NCI-H2081 (cell line): Measurements from ENCODE around the gene ANO10.
"Not testable (repeated sequence)": the region's sequence is repeated elsewhere in the genome, so short reads cannot be mapped to it uniquely, and the experiment has no call there.

ENCODE experiments used
- DNase-seq, 2 experiments: peaks; one replicate each; lab custom pipeline; 2025; lab: John Stamatoyannopoulos, UW

ANO10 gene

GRCh38 chr3:43581343-43581742 lies 40.5 kb downstream of the ANO10 start:
- no peak for DNase-seq

- no peak for DNase-seq
Observed at GRCh38 chr3:43580181-43580580, 41.6 kb downstream of the ANO10 start.

- no peak for DNase-seq
Observed at GRCh38 chr3:43573576-43573975, 48.2 kb downstream of the ANO10 start.

DNA sequence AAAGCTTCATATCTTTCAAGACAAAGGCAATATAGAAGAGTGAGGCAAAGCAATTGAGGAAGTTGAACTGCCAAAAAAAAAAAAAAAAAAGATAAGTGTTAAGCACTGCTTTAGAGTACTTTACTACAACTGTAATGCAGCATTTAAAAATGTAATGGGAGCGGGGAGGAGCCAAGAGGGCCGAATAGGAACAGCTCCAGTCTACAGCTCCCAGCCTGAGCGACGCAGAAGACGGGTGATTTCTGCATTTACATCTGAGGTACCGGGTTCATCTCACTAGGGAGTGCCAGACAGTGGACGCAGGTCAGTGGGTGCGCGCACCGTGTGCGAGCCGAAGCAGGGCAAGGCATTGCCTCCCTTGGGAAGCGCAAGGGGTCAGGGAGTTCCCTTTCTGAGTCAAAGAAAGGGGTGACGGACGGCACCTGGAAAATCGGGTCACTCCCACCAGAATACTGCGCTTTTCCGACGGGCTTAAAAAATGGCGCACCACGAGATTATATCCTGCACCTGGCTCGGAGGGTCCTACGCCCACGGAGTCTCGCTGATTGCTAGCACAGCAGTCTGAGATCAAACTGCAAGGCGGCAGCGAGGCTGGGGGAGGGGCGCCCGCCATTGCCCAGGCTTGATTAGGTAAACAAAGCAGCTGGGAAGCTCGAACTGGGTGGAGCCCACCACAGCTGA lies 56.0 kb downstream of the ANO10 start:
- DNase-seq = not testable (repeated sequence)

DNA sequence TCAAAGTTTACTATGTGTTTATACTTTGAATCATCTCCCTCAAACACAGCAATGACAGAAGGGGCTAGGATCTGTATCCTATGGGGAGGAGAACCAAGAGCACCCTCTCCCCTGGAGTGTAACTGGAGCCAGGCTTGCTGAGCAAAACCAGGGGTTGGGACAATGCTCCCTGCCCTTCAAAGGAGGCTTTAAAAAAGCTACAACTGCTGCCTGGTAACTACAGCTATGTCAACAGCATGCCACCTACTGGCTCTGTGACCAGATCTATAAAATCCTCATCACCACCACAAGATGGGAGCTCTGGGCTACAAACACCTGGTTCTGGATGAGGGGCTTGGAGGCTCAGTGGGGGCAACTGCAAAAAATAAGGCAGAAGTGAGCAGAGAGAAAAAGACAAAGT lies 61.9 kb downstream of the ANO10 start:
- no peak for DNase-seq

GRCh38 chr3:43558171-43558570 lies 63.6 kb downstream of the ANO10 start:
- no peak for DNase-seq

- no peak for DNase-seq
Observed at GRCh38 chr3:43549626-43550290, 72.1 kb downstream of the ANO10 start.

DNA sequence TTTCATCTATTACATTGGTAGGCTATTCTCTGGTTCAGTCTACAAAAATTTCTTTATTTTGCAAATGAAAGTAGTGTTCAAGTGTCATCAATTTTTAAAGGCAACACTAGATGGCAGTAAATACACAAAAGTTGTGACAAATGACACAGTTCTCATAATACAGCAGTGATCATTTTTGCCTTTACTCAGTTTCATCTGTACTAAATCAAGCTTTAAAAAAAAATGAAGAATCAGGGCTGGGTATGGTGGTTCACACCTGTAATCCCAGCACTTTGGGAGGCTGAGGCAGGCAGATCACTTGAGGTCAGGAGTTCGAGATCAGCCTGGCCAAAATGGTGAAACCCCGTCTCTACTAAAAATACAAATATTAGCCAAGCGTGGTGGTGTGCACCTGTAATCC lies 77.5 kb downstream of the ANO10 start:
- DNase-seq = peak; percentile 12 to 54

GRCh38 chr3:43542328-43543043 lies 79.3 kb downstream of the ANO10 start:
- no peak for DNase-seq

DNA sequence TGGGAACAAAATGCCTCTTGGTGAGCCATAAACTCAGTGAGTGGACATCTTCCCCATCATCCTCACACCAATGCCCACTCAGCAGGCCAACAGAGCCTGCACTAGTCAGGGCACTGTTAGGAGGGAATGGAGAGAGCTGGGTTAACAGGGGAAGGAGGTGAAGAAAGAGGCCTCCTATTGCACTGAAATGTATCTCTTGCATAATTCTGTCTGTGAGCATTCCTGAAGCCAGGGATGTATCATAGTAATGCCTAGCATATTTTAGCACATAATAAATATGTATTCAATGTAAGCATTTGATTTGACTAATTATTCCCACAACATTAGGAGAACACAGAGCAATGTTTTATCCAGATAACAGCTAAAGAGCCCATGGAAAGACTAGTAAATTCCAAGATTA lies 81.2 kb downstream of the ANO10 start:
- DNase-seq = no peak

GRCh38 chr3:43539321-43539720 lies 82.5 kb downstream of the ANO10 start:
- no peak for DNase-seq

GRCh38 chr3:43537225-43537624 lies 84.6 kb downstream of the ANO10 start:
- no peak for DNase-seq

DNA sequence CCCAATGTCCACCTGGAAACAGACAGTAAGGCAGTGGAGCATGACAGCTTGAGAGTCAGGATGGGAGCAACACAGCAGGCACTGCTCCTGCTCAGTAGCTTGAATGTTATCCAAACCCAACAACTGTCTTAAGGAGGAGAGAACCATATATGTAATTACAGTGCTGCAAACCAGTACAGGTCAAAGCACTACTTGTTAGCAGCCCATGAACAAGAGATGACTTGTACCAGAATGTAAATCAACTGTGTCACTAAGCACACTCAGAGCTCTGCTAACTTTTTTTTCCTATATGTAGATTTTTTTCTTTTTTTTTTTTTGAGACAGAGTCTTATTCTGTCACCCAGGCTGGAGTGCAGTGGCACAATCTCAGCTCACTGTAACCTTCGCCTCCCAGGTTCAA lies 87.1 kb downstream of the ANO10 start:
- DNase-seq = no peak

- no peak for DNase-seq
Observed at GRCh38 chr3:43533009-43533408, 88.8 kb downstream of the ANO10 start.

DNA sequence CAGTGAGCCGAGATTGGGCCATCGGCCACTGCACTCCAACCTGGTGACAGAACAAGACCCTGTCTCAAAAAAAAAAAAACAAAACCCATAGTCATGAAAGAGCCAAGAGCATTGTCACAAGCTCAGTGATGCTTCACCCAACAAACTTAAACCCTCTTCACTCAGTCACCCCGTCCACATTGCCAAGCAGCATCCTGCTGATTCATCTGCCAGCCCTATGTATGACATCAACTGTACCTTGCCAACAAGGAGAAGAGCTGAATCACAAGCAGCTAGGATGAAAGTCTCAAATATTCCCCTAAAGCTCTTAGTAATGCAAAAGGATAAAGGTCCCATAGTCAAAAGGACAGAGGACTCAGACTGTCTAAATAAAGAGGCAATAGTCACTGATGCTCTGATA lies 90.0 kb downstream of the ANO10 start:
- DNase-seq = no peak

DNA sequence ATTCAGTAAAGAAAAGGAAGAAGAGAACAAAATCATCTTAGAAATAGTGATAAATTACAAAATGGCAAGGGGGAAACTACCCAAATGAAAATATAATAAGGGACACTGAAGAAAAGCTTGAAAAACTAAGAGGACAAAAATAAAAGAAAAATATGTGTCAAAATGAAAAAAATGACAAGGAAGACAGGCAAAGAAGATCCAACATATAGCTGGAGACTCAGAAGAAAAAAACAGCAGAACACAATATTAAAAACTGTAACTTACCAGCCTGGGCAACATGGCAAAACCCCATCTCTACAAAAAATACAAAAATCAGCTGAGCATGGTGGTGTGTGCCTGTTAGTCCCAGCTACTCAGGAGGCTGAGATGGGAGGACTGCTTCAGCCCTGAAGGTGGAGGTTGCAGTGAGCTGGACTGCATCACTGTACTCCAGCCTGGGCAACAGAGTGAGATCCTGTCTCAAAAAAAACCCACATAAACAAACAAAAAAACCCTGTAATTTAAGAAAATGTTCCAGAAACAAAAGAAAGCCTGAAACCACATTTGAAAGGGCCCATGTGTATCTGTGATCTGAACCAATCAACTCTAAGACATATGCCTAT lies 93.2 kb downstream of the ANO10 start:
- DNase-seq = no peak

DNA sequence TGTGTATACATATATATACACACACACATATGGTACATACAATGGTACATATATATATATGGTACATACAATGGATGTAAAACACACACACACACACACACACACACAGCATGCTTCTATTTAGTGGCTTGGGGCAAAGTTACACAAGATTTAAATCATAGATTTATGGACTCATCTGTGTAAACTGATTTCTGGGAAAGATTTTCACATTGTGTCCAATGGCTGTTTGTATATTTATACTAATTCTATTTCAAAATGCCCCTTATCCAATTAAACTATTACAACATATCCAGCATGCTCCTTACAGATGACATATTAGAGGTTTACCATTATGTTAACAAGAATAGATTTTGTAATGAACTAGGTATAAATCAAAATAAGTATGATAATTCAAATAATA lies 94.9 kb downstream of the ANO10 start:
- no peak for DNase-seq

- DNase-seq = no peak
Observed at GRCh38 chr3:43525941-43526607, 95.7 kb downstream of the ANO10 start.

DNA sequence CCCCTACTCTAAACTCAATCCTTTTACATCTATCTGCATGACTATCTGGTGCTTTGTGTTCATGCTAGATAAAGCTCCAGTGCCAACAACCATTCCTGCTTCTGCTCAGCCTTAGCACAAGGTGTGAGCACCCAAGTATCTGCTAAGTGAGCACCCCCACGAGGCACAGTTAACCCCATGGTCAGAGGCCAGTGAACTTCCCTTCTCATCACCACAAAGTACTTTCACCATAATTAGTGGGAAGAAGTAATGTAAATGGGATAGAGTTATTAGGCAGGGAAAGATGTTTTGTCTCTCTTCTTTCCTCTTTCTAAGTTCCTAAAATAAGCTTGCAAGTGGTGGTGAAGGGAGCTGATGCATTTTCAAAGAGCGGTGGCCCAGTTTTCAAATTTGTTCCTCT lies 96.4 kb downstream of the ANO10 start:
- DNase-seq = no peak

- no peak for DNase-seq
Observed at GRCh38 chr3:43523454-43524053, 98.3 kb downstream of the ANO10 start.

- no peak for DNase-seq
Observed at GRCh38 chr3:43522727-43523362, 99.0 kb downstream of the ANO10 start.
